ENCODE results near the gene ZFP1.

ZFP1 gene

GRCh38 chr16:75160386-75160785 lies 12.1 kb downstream of the ZFP1 start:
- H3K4me1 Mint-ChIP-seq: no peaks in the 10 kb centered on the region
- H3K27me3 Mint-ChIP-seq (ENCODE audit: low read depth, poor library complexity): peaks cover 4% of the 10 kb centered on the region
- no peak for DNase-seq
- H3K9me3 Mint-ChIP-seq: peaks cover 96% of the 10 kb centered on the region
- H3K4me3 Mint-ChIP-seq: no peak overlapping the region
- H3K36me3 Mint-ChIP-seq (ENCODE audit: low read depth): peaks cover 100% of the 10 kb centered on the region
- no peak for TF ChIP-seq CTCF (IDR thresholded peaks at IDR 0.05)
- no peak overlapping the region for H3K27ac Mint-ChIP-seq

- Mint-ChIP-seq H3K36me3 (ENCODE audit: low read depth) (peaks cover 100% of the 10 kb centered on the region), H3K27me3 (ENCODE audit: low read depth, poor library complexity) (peaks cover 2% of the 10 kb centered on the region), H3K4me3 (no peak overlapping the region), H3K9me3 (peaks cover 100% of the 10 kb centered on the region), H3K4me1 (no peaks in the 10 kb centered on the region), H3K27ac (no peak overlapping the region)
- DNase-seq: no peak
- no peak for TF ChIP-seq CTCF (IDR thresholded peaks at IDR 0.05)
These were observed 21.6 kb downstream of the ZFP1 start for GRCh38 chr16:75169899-75170405.

GRCh38 chr16:75172578-75172977 lies 24.3 kb downstream of the ZFP1 start:
- H3K9me3 Mint-ChIP-seq: peaks cover 100% of the 10 kb centered on the region
- TF ChIP-seq CTCF (IDR thresholded peaks at IDR 0.05): no peak

GRCh38 chr16:75175074-75175473 lies 26.8 kb downstream of the ZFP1 start:
- H3K27ac Mint-ChIP-seq: no peak overlapping the region
- peaks cover 97% of the 10 kb centered on the region for H3K9me3 Mint-ChIP-seq
- no peak for TF ChIP-seq CTCF (IDR thresholded peaks at IDR 0.05)
- no peak for DNase-seq
- H3K4me3 Mint-ChIP-seq: no peak overlapping the region
- peaks cover 84% of the 10 kb centered on the region for H3K36me3 Mint-ChIP-seq (ENCODE audit: low read depth)
- H3K4me1 Mint-ChIP-seq: no peaks in the 10 kb centered on the region
- H3K27me3 Mint-ChIP-seq (ENCODE audit: low read depth, poor library complexity): peaks cover 11% of the 10 kb centered on the region

More at GRCh38 chr16:75172578-75172977, 24.3 kb downstream of the ZFP1 start:
- H3K4me1 Mint-ChIP-seq: no peaks in the 10 kb centered on the region
- H3K4me3 Mint-ChIP-seq: no peak overlapping the region
- H3K27me3 Mint-ChIP-seq (ENCODE audit: low read depth, poor library complexity): peaks cover 7% of the 10 kb centered on the region
- no peak for DNase-seq
- H3K27ac Mint-ChIP-seq: no peak overlapping the region
- H3K36me3 Mint-ChIP-seq (ENCODE audit: low read depth): peaks cover 95% of the 10 kb centered on the region

GRCh38 chr16:75176926-75177325 lies 28.6 kb downstream of the ZFP1 start:
- no peak for DNase-seq
- no peaks in the 10 kb centered on the region for H3K4me1 Mint-ChIP-seq
- peaks cover 67% of the 10 kb centered on the region for H3K36me3 Mint-ChIP-seq (ENCODE audit: low read depth)
- H3K27ac Mint-ChIP-seq: no peak overlapping the region
- peaks cover 11% of the 10 kb centered on the region for H3K27me3 Mint-ChIP-seq (ENCODE audit: low read depth, poor library complexity)
- peaks cover 96% of the 10 kb centered on the region for H3K9me3 Mint-ChIP-seq
- TF ChIP-seq CTCF (IDR thresholded peaks at IDR 0.05): no peak
- no peak overlapping the region for H3K4me3 Mint-ChIP-seq

- no peaks in the 10 kb centered on the region for H3K4me1 Mint-ChIP-seq
- TF ChIP-seq CTCF (IDR thresholded peaks at IDR 0.05): no peak
- no peak for DNase-seq
- no peak overlapping the region for H3K27ac Mint-ChIP-seq
- H3K9me3 Mint-ChIP-seq: peaks cover 89% of the 10 kb centered on the region
- peaks cover 48% of the 10 kb centered on the region for H3K36me3 Mint-ChIP-seq (ENCODE audit: low read depth)
- no peak overlapping the region for H3K4me3 Mint-ChIP-seq
- H3K27me3 Mint-ChIP-seq (ENCODE audit: low read depth, poor library complexity): peaks cover 9% of the 10 kb centered on the region
These were observed 30.9 kb downstream of the ZFP1 start for GRCh38 chr16:75179208-75179607.
